Left ventricle myocardium inferior (tissue), 1 donor: ENCODE data around the gene NELFB. TPM values are rescaled to one million over a fixed set of nuclear protein-coding genes. Genes with fewer than 3 reads are reported as not detected.

Source experiments
- DNase-seq: peaks from one replicate; pipeline ENCODE4 v3.0.0-alpha.2; 2020
- H3K27ac ChIP-seq: fragments of 200-600 bp; replicated peaks from 2 replicates; pipeline ENCODE4 v1.8.0; 2021
- H3K27me3 ChIP-seq: fragments of 200-600 bp; 2 replicates; pipeline ENCODE4 v1.8.0; 2021; ENCODE audit warnings: low read depth
- H3K36me3 ChIP-seq: fragments of 200-600 bp; 2 replicates; pipeline ENCODE4 v1.8.0; 2021
- H3K4me1 ChIP-seq: fragments of 200-600 bp; 2 replicates; pipeline ENCODE4 v1.8.0; 2021
- H3K4me3 ChIP-seq: fragments of 200-600 bp; 2 replicates; pipeline ENCODE4 v1.8.0; 2021; ENCODE audit warnings: mild to moderate bottlenecking, moderate library complexity
- H3K9me3 ChIP-seq: fragments of 200-600 bp; replicated peaks from 2 replicates; pipeline ENCODE4 v1.8.0; 2021
- CTCF ChIP-seq: fragments of 200-600 bp; IDR thresholded peaks from 2 replicates; pipeline ENCODE4 v1.8.0; 2021; ENCODE audit warnings: antibody characterized with exemption, mild to moderate bottlenecking, borderline replicate concordance
- intact Hi-C: fragments of 100-400 bp; cut with micrococcal nuclease; formaldehyde crosslinking; loops from one replicate; pipeline ENCODE4 v1.11.0; 2022
- total RNA-seq: library from RNA; stranded (reverse); fragmentation: NEBNext Ultra II Directional; extraction: Animal tissue kit (Norgen Biotek cat#: 25700); gene quantifications from one replicate; pipeline ENCODE4 v1.2.1, GENCODE V29; 2021
- donor health status: DM: no; HTN: yes; CAD: no; lungs with severe emphysema.

The NELFB gene
- total RNA-seq, 1 donor from 2014 or later: 35.2 TPM

GRCh38 chr9:137295238-137295811 lies 40.2 kb downstream of the NELFB start:
- TF ChIP-seq CTCF: peak; percentile 77
- intact Hi-C loops: loop anchor here (5.0 kb wide), 1 partner anchor 112 kb away; no protein-coding TSS in a partner anchor
- H3K36me3 ChIP-seq: no peaks in the 10 kb centered on the region
- H3K9me3 ChIP-seq: peaks cover 6% of the 10 kb centered on the region
- H3K27ac ChIP-seq: peak overlapping the region; percentile 92
- peak overlapping the region; percentile 63 for H3K4me3 ChIP-seq
- H3K4me1 ChIP-seq: peaks cover 58% of the 10 kb centered on the region
- no peak for DNase-seq
- H3K27me3 ChIP-seq: peaks cover 60% of the 10 kb centered on the region

- Histone ChIP-seq H3K4me1 (peaks cover 65% of the 10 kb centered on the region), H3K27me3 (peaks cover 62% of the 10 kb centered on the region), H3K4me3 (peak overlapping the region; percentile 63), H3K36me3 (no peaks in the 10 kb centered on the region), H3K27ac (peak overlapping the region; percentile 92), H3K9me3 (peaks cover 6% of the 10 kb centered on the region)
- DNase-seq: no peak
- TF ChIP-seq CTCF: no peak
- intact Hi-C loops: loop anchor here (5.0 kb wide), 1 partner anchor 111 kb away; no protein-coding TSS in a partner anchor
Observed at GRCh38 chr9:137295849-137296669, 40.9 kb downstream of the NELFB start.

GRCh38 chr9:137296670-137297664 lies 41.8 kb downstream of the NELFB start:
- H3K9me3 ChIP-seq: peaks cover 6% of the 10 kb centered on the region
- H3K4me1 ChIP-seq: peaks cover 70% of the 10 kb centered on the region
- no peak for TF ChIP-seq CTCF
- peak; percentile 73 for DNase-seq
- H3K4me3 ChIP-seq: peak overlapping the region; percentile 63
- peaks cover 62% of the 10 kb centered on the region for H3K27me3 ChIP-seq
- no peaks in the 10 kb centered on the region for H3K36me3 ChIP-seq
- intact Hi-C loops: loop anchor here (5.0 kb wide), 1 partner anchor 110 kb away; no protein-coding TSS in a partner anchor
- peak overlapping the region; percentile 92 for H3K27ac ChIP-seq

- no peak for DNase-seq
- Histone ChIP-seq H3K36me3 (no peaks in the 10 kb centered on the region), H3K4me3 (peak overlapping the region; percentile 80), H3K27ac (peak overlapping the region; percentile 92), H3K9me3 (peaks cover 6% of the 10 kb centered on the region), H3K4me1 (peaks cover 77% of the 10 kb centered on the region), H3K27me3 (peaks cover 62% of the 10 kb centered on the region)
- TF ChIP-seq CTCF: no peak
- intact Hi-C loops: loop anchor here (5.0 kb wide), 1 partner anchor 109 kb away; no protein-coding TSS in a partner anchor
Observed at GRCh38 chr9:137297966-137298365, 42.8 kb downstream of the NELFB start.
